ENCODE data around the gene TCP10L.

GRCh38 chr21:32574946-32575925 lies 10.1 kb downstream of the TCP10L start:
- TF ChIP-seq, protein P1, sequence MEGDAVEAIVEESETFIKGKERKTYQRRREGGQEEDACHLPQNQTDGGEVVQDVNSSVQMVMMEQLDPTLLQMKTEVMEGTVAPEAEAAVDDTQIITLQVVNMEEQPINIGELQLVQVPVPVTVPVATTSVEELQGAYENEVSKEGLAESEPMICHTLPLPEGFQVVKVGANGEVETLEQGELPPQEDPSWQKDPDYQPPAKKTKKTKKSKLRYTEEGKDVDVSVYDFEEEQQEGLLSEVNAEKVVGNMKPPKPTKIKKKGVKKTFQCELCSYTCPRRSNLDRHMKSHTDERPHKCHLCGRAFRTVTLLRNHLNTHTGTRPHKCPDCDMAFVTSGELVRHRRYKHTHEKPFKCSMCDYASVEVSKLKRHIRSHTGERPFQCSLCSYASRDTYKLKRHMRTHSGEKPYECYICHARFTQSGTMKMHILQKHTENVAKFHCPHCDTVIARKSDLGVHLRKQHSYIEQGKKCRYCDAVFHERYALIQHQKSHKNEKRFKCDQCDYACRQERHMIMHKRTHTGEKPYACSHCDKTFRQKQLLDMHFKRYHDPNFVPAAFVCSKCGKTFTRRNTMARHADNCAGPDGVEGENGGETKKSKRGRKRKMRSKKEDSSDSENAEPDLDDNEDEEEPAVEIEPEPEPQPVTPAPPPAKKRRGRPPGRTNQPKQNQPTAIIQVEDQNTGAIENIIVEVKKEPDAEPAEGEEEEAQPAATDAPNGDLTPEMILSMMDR (IDR thresholded peaks at IDR 0.05) = no peak
- no peak for TF ChIP-seq POLR2A (IDR thresholded peaks at IDR 0.05)
